Measurements from ENCODE around the gene CNTNAP4.

Gene CNTNAP4

DNA sequence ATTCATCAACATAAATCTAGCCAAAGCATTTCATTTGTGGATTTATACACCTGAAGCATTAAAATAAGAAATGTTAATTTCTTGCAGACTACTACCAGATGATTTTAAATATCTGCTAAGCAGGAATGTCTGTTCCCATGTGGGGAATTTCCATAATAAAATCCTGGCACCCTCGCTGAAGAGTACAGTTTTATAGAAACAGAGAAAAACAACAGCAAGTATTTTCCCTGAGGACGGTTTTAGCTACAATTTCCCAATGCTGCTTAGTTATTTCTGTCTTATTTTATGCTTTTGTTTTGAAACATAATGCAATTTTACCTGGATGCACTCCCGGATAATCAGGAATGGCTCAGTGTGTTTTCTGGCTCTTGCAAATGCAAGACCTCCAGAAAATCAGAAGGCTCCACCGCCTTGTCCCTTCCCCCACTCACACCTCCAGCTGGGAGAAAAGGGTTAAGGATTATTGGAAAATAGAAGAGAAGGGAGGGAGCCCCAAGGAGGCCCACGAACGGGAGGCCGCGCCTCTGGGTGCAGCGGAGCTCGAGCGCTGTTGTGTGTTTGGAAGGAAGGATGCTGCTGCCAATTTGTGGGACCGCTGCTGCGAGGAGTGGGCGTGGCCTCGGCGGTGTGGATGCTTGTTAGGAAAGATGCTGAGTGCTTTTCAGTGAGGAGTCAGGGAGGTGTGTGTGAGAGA, at the start of gene CNTNAP4:
Gene CNTNAP4, plus strand, starts transcription at position 657 of the 694 bp plus-strand sequence. CDS start 262 bp downstream, outside the sequence.
- TF ChIP-seq GATA1 (IDR thresholded peaks at IDR 0.05; ENCODE audit: low read depth, low read length) (no peak), POLR2A (IDR thresholded peaks at IDR 0.05; ENCODE audit: low read length) (no peak)
- DNase-seq, result no peak

DNA sequence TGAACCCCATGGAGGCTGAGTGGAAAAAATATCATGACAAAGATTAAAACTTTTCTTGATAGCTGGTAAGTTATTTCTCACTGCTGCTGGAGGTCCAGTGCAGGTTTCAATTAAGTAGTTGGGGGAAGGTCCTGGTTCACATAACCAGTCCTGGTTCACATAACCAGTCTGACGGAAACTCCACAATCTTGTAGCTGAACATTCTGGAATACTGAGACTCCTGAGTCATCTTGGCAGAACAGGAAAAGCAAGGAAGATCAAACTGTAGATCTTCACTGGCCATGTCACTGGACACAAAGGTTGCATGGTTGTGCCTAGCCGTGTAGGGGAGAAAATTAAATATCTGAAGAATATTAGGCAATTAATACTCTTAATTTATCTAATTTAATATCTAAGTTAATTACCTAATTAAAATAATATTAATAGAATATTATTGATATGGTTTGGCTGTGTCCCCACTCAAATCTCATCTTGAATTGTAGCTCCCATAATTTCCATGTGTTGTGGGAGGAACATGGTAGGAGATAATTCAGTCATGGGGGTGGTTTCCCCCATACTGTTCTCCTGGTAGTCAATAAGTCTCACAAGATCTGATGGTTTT, 48.6 kb upstream of the CNTNAP4 start:
- TF ChIP-seq GATA1 (IDR thresholded peaks at IDR 0.05; ENCODE audit: low read depth, low read length) (no peak), POLR2A (IDR thresholded peaks at IDR 0.05; ENCODE audit: low read length) (no peak)
- DNase-seq, result no peak

- no peak for DNase-seq
- TF ChIP-seq GATA1 (IDR thresholded peaks at IDR 0.05; ENCODE audit: low read depth, low read length) (no peak), POLR2A (IDR thresholded peaks at IDR 0.05; ENCODE audit: low read length) (no peak)
Measured at GRCh38 chr16:76232704-76233103, 44.5 kb upstream of the CNTNAP4 start.

DNA sequence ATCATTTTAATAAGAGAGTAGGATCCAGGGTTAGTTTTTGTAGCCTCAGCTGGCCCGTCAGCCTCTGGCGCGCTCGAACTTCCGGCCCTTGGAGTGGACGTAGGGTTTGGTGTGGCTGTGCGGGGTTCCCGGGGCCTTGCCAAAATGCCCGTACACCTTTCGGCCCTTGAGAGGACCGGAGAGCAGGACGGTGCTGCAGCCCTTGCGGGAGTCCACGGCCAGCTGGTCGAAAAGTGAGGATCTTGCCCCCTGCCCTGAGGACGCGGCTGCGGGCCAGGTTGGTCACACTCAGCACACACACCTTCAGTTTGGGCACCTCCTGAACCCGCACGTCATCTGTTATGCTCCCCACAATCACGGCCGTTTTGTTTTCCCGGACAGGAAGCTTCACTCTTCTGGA, 42.2 kb upstream of the CNTNAP4 start:
- DNase-seq, result no peak

GRCh38 chr16:76235426-76235825, 41.8 kb upstream of the CNTNAP4 start:
- TF ChIP-seq GATA1 (IDR thresholded peaks at IDR 0.05; ENCODE audit: low read depth, low read length) (no peak), POLR2A (IDR thresholded peaks at IDR 0.05; ENCODE audit: low read length) (no peak)
- no peak for DNase-seq

More for the DNA sequence above, 42.2 kb upstream of the CNTNAP4 start:
- TF ChIP-seq GATA1 (IDR thresholded peaks at IDR 0.05; ENCODE audit: low read depth, low read length) (no peak), POLR2A (IDR thresholded peaks at IDR 0.05; ENCODE audit: low read length) (no peak)

- no peak for TF ChIP-seq GATA1 (IDR thresholded peaks at IDR 0.05; ENCODE audit: low read depth, low read length)
- TF ChIP-seq POLR2A (IDR thresholded peaks at IDR 0.05; ENCODE audit: low read length), result no peak
Measured at GRCh38 chr16:76237471-76237870, 39.7 kb upstream of the CNTNAP4 start.

GRCh38 chr16:76241755-76242154, 35.4 kb upstream of the CNTNAP4 start:
- DNase-seq, result no peak
- TF ChIP-seq GATA1 (IDR thresholded peaks at IDR 0.05; ENCODE audit: low read depth, low read length), result no peak
- TF ChIP-seq POLR2A (IDR thresholded peaks at IDR 0.05; ENCODE audit: low read length), result no peak

More at GRCh38 chr16:76237471-76237870, 39.7 kb upstream of the CNTNAP4 start:
- DNase-seq, result no peak

GRCh38 chr16:76243620-76244019, 33.6 kb upstream of the CNTNAP4 start:
- TF ChIP-seq POLR2A (IDR thresholded peaks at IDR 0.05; ENCODE audit: low read length) (no peak), GATA1 (IDR thresholded peaks at IDR 0.05; ENCODE audit: low read depth, low read length) (no peak)
- DNase-seq, result no peak

- no peak for DNase-seq
- TF ChIP-seq POLR2A (IDR thresholded peaks at IDR 0.05; ENCODE audit: low read length) (no peak), GATA1 (IDR thresholded peaks at IDR 0.05; ENCODE audit: low read depth, low read length) (no peak)
Measured at GRCh38 chr16:76246587-76246986, 30.6 kb upstream of the CNTNAP4 start.

DNA sequence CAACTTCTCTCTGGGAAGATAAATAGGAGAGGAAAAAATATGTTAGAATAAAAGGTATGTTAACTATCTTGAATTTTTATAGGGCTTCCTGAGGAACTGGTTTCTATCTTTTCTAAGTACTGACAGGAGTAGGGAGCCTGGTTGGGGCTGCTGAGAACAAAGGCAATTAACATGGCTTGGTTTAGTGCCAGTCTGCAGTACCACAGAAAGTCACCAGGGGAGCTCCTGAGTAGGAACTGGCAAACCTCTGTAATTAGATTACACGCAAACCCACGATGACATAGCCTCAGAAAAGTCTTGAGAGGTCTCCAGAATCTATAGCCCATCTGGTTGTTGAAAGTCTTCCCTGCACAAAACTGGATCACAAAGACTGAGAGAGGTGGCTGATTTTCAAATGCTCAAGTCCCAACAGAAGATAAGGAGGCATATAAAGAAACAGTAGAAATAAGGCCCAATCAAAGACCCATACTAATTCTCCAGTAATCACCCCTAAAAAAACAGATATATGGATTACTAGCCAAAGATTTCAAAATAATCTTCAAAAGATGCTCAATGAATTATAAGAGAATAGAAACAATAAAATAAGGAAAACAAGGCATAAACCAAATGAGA, 11.7 kb upstream of the CNTNAP4 start:
- TF ChIP-seq POLR2A (IDR thresholded peaks at IDR 0.05; ENCODE audit: low read length) (no peak), GATA1 (IDR thresholded peaks at IDR 0.05; ENCODE audit: low read depth, low read length) (no peak)
- peak; percentile 20 to 56 for DNase-seq

GRCh38 chr16:76268824-76269223, 8.4 kb upstream of the CNTNAP4 start:
- no peak for DNase-seq
- TF ChIP-seq GATA1 (IDR thresholded peaks at IDR 0.05; ENCODE audit: low read depth, low read length), result no peak
- TF ChIP-seq POLR2A (IDR thresholded peaks at IDR 0.05; ENCODE audit: low read length), result no peak

- TF ChIP-seq POLR2A (IDR thresholded peaks at IDR 0.05; ENCODE audit: low read length) (no peak), GATA1 (IDR thresholded peaks at IDR 0.05; ENCODE audit: low read depth, low read length) (no peak)
- DNase-seq, result no peak
Measured at GRCh38 chr16:76277460-76278030, 344 bp downstream of the CNTNAP4 start.

- DNase-seq, result no peak
- TF ChIP-seq GATA1 (IDR thresholded peaks at IDR 0.05; ENCODE audit: low read depth, low read length), result no peak
- TF ChIP-seq POLR2A (IDR thresholded peaks at IDR 0.05; ENCODE audit: low read length), result no peak
Measured at GRCh38 chr16:76278086-76278485, 885 bp downstream of the CNTNAP4 start.

DNA sequence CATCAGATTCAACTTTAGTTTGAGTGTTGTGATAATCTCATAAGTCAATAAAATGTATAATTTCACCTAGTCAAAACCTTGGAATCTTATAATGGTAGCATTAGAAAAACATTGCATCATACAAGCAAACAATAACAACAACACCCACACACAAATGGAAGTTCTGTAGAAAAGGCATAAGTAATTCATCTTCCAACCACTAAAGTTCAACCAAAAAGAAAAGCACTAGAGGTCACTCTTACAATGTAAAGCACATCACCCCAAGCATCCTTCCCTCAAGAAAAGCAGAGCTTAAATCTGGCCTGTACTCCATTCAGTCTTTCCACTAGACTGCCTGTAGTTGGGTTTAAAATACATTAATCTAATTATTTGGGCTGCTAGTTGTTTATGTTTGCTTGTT, 1.8 kb downstream of the CNTNAP4 start:
- DNase-seq, result peak in 1 of 2 experiments; percentile 26
- TF ChIP-seq POLR2A (IDR thresholded peaks at IDR 0.05; ENCODE audit: low read length) (no peak), GATA1 (IDR thresholded peaks at IDR 0.05; ENCODE audit: low read depth, low read length) (no peak)
